GM12864 (cell line): ENCODE measurements around the gene BAHCC1.

Experiments used
- DNase-seq: peaks from one replicate; pipeline ENCODE4 v3.0.0-alpha.2; 2011; ENCODE audit warnings: low read depth
- H3K4me3 ChIP-seq: 2 replicates; pipeline ENCODE4 v1.5.1; 2011; ENCODE audit warnings: mild to moderate bottlenecking, low read depth, low read length, control low read depth
- CTCF ChIP-seq: IDR thresholded peaks from 2 replicates; pipeline ENCODE4 v1.5.1; 2011; ENCODE audit warnings: low read depth, mild to moderate bottlenecking, moderate library complexity, low read length, control low read depth, inconsistent platforms; ENCODE audit errors: missing control alignments

The BAHCC1 gene

DNA sequence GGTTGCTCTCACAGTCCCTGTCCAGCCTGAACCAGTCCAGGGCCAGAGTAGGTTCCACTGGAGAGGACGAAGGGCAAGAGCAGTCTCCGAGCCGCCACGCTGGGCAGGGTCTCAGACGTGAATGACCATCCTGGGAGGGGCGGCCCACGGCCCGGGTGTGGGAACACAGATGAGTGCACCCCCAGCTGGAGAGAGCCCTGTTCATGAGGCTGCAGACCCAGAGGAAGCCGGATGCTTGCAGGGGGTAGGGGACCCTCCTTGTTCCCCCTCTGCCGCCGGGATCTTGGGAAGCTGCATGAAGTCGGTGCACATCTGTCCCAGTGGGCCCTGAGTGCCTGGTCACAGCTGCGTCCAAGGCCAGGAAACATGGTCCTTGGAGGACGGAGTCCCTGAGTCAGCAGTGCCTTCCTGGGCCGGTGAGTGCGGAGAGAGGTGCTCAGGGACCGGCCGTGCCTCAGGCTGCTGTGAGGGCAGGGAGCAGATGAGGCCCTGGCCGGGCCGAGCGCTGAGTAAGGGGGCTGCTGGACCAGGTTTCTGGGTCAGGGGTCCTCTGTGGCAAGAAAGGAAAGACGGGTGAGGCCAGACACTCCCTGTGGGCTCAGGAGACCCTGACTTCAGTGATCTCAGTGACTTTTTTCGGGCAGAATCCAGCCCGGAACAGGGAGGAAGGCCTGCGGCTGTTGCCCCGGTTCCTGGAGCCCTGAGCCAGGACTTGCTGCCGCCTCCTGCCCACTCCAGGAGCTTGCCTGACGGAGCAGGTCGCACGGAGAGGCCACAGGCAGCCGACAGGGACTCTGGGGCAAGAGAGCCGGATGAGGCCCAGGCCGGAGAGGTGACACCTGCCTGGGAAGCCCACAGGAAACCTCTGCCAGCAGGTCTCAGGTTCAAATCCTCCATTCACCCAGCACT is 71.6 kb downstream of the BAHCC1 start:
- H3K4me3 ChIP-seq = no peak overlapping the region
- no peak for TF ChIP-seq CTCF
- DNase-seq = no peak

- no peak for DNase-seq
- no peak for TF ChIP-seq CTCF
- H3K4me3 ChIP-seq = no peak overlapping the region
These were observed 73.0 kb downstream of the BAHCC1 start for GRCh38 chr17:81468111-81468769.

- TF ChIP-seq CTCF = no peak
- H3K4me3 ChIP-seq = no peak overlapping the region
- DNase-seq = no peak
These were observed 73.5 kb downstream of the BAHCC1 start for GRCh38 chr17:81468770-81469121.

GRCh38 chr17:81469266-81469665 is 74.0 kb downstream of the BAHCC1 start:
- no peak overlapping the region for H3K4me3 ChIP-seq
- no peak for TF ChIP-seq CTCF
- DNase-seq = no peak

DNA sequence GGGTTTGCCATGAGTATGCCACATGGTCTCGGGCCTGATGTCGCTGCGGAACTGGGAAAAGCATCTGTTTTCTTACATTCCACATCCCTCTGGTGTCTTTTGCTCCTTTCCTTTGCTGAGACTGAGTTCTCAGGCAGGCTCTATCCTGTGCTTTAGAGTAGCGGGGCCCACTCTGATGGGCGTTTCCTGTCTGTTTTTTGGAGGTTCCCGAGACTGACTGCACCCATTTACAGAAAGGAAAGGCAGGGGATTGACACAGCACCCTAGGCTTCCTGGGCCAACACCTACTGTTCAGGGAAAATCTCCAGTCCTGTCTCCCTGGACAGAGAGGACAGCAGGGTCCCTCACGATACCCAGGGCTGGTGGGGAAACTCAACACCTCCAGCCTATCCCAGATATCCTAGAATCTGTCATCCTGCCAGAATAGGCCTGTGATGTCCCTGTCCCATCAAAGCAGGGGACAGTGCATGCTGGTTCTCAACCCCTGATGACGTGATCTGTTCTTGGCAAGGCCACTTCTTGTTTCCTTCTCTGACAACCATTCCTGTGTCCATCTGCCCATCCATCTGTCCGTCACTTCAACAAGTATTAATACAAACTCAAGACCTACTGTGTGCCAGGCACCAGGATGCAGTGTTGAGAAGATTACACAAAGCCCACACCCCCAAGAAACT is 75.2 kb downstream of the BAHCC1 start:
- no peak for TF ChIP-seq CTCF
- DNase-seq = no peak
- no peak overlapping the region for H3K4me3 ChIP-seq

DNA sequence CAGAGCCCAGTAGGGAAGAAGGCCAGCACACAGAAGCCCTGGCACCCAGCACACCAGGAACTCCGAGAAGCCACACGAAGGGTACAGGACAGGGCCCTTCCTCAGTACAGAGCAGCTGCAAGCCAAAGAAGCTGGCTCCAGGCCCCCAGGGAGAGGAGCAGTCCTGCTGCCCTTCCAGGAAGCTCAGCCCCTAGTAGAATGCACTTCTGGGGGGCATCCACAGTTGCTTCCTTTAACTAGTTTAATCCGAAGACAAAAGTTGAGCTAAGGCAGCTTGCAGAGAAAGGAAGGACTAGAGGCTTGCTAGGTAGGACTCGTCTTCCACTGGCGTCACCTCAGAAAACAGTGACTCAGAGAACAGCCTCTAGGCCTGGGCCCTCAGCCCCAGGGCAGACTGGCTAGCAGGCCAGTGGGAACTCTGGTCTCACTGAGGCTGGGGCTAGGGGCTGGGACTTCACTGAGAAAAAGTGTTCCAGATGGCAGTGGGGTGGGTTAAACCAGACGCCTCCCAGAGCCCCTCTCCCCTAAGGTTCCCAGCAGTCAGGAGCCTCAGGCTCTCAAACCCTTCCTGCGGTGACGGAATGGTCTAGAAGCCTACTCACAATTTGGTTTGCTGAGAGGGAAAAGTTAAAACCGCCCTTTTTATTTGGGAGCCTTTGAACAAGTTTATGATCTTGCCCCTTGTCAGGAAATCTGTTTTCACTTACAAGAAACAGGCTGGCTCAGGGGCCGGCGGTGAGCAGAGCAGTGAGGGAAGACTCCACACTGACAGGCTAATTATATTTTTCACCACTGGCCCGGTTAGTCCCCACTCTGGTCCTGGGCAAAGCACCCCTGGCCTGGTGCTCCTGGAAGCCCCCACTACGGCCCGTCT is 75.9 kb downstream of the BAHCC1 start:
- no peak overlapping the region for H3K4me3 ChIP-seq
- DNase-seq = no peak
- no peak for TF ChIP-seq CTCF
